ENCODE measurements around the gene C20orf204.

Gene C20orf204

DNA sequence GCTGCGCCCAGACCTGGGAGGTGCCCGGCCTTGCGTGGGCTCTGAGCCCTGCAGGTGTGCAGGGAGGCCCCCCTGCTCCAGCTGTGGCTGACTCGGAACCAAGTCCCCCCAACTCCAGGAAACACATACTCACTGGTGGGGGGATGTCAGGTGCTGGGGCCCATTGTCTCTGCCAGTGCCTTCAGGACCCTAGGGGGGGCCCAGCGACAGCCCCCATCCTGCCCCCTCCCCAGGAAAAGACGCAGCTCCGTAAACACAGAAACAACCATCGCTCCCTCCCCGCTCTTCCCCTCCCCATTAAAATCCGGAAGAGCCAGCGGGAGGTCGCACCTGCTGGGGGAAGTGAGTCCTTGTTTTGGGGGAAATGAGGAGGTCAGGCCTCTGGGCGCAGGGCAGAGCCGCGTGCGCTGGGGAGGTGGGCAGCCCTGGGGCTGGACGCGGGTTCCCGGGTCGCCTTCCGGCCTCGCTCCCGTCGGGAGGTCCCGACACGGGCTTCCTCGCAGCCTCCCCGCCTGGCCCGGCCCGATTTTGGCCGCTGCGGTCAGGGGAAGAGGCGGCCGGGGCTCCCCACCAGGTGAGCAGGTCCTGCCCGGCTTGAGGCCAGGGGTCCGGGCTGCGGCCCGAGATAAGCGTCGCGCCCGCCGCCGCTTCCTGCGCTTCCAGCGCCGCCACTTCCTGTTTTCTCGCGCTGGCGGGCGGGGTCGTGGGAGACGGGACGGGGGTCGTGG is 6.2 kb downstream of the C20orf204 start:
- no peak for DNase-seq (ENCODE audit: low read depth in 2 of 2)

DNA sequence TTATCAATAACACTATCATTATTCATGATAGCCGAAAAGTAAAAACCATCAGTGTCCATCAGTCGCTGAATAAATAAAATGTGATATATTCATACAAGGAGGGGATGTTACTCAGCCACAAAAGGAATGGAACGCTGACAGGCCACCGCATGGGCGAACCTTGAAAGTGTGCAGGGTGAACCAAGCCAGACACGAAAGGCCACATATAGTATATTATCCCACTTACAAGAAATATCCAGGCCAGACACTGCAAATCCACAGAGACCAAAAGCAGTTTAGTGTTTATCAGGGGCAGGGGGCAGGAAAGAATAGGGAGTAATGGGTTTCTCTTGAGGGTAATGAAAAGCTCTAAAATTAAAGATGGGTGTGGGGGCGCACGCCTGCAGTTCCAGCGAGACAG is 7.8 kb downstream of the C20orf204 start:
- no peak for DNase-seq (ENCODE audit: low read depth in 2 of 2)

DNA sequence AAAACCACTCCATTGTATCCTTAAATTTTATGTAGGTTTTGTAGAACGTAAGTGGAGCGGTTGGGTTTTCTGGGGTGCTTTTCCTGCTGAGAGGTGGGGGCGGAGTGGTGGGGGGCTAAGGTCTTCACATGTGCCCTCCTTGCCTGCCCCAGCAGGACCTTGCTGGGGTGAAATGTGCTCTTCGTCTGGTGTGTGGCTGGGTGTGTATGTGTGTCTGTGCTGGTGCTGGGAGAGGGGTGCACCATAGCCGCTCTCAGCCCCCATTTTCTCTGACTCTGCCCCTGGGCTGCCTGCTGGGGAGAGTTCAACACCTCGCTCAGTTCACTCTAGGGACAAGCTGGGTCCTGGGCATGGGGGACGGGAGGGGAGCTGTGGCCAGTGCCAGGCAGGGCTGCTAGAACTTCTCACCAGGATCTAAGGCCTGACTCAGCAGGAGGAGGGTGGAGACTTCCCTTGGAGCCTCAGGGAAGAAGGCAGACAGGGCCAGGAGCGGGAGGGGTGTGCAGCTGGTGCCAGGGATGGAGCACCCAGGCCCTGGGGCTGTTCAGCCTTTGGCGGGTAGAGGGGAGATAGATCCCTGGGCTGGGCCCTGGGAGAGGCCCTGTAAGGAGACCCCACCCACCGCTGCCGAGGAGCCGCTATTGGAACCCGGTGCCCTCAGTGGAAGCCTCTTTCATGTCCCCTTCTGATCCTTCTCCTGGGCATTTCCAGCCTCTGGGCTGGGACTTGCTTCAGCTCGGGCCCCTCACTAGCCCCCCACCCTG is 8.7 kb downstream of the C20orf204 start:
- DNase-seq (ENCODE audit: low read depth in 2 of 2) = no peak

DNA sequence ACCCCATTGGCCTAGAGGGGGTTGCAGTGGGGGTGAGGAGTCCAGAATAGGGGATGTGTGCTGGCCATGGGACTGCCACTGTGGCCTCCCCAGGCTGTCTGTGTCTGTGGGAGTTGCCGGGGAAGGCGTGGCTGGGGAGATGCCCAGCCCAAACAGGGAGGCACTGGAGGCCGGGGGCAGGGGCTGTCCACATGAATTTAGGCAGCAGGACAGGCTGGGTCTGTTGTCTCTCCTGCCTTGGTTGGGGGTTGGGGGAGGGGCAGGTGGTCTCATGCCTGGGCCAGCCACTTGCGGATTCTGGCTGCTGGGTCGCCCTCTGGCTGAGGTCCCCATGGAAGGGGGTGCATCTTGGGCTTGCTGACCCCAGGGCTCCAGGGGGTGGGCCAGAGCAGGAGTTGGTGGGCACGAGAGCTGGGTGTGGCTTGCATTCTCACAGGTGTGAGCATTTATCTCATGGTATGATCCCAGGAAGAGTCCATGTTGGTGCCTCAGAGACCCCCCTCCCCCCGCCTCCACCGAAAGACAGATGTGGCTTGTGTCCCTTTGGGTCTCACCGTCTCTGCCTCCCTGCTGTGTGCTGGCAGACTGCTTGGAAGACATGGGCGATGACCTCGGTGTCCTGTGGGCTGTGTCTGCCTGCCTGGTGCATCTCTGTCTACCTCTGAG is 9.5 kb downstream of the C20orf204 start:
- DNase-seq (ENCODE audit: low read depth in 2 of 2) = no peak

DNA sequence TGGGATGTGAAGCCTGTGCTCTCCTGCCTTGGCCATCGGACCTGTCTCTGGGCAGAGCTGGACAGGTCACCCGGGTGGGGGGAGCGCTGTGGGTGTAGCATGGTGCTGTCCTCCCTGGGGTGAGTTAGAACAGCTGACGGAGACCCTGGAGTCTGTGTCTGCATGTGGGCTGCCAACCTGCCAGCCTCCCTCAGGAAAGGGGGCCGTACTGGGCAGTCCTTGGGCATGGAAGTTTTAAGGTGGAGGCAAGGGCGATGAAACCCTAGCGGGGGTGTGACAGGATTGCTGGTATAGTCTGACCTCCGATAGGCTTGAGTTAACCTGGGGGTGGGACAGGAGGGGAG is 11.0 kb downstream of the C20orf204 start:
- no peak for DNase-seq (ENCODE audit: low read depth in 2 of 2)

DNA sequence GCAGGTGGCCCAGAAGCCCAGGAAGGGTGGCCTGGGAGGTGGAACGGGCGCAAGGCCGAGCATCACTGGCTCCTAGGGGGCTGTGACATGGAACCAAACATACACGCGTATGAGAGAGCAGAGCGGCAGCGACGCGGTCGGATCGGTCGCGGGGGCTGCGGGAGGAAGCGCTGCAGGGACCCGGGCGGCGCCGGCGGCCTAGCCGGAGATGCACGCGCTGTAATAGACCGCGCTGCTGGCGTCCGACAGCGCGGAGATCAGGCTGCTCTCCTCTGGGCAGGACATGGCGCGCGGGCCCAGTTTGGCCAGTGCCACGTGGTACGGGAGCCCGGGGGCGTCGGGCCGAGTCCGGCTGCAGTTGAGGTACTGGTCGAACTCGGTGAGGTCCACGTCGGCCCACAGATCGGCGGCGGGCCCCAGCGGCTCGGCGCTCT is 12.0 kb downstream of the C20orf204 start:
- no peak for DNase-seq (ENCODE audit: low read depth in 2 of 2)

DNA sequence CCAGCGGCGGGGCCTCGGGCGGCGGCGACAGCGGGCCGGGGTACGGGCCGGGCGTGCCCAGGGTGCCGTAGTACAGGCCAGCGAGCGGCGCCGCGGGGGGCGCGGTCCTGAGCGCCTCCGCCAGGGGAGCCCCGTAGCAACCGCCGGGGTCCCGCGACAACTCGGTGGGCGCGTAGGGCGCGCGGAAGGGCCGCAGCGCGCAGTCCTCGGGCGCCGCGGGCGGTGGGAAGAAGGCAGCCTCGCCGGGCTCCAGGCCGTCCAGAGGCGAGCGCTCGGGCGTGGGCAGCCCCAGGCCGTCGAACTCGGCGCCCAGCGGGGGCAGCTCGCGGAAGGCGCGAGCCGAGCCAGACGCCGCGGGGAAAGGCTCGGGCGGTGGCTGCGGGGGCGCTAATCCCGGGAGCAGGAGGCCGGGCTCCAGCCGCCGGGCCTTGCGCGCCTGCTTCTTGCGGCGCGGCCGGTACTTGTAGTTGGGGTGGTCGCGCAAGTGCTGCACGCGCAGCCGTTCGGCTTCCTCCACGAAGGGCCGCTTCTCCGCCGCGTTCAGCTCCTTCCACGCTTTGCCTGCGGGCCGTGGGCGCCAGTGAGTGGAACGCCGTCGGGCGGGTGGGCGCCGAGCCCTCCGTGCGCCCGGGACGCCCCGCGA is 12.5 kb downstream of the C20orf204 start:
- DNase-seq (ENCODE audit: low read depth in 2 of 2) = no peak

DNA sequence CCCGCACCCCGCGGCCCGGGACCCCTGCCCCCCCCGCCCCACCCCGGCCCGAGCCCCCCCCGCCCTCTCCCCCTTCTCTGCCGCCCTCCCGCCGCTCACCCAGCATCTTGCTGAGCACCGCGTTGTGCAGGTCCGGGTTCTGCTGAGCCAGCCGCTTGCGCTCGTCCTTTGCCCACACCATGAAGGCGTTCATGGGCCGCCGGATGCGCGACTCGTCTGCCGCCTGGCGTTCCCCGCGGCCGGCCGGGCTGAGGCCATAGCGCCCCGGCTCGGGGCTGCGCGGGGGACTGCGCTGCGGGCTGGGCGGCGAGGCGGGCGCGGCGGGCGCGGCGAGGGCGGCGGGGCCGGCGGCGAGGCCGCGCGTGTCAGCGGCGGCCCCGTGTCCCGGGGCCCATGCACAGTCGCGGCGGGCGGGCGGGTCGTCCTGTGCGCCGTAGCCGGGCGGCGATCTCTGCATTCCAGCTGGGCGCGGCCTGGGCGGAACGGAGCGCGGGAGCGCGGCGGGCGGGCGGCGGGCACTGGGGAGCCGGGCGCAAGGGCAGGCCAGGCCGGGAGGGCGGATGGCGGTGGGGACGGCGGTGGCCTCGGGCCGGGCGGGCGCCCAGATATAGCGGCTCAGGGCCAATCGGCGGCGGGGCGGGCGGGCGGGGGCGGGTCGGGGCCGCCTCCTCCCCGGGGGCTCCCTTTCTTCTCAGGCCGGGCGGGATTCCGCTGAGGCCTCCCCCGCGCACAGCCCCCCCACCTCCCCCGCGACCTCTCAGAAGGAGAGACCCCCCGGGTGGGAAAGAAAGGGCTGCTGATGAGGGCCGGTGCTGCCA is 13.3 kb downstream of the C20orf204 start, which contains the start of gene SOX18:
Gene SOX18 (minus strand): TSS at position 580 of the 818 bp plus-strand sequence. CDS start 123 bp downstream, at position 457.
- DNase-seq (ENCODE audit: low read depth in 2 of 2) = no peak

DNA sequence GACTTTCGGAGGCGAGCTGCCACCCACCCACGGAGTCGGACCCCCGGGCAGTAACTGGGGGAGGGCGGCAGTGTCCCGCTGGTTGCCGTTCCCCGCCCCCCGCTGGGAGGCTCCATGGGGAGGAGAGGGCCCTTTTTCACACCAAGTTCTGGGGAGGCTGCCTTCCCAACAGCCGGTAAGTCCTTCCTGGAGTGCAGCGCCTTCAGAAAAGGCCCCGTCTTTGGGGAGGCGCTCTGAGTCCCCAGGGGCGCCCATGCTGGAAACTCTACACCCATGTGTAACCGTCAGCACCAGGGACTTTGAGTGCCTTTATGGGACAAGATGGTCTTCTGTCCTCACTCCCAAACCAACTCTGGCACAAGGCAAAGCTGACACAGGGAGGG is 13.9 kb downstream of the C20orf204 start:
- no peak for DNase-seq (ENCODE audit: low read depth in 2 of 2)

DNA sequence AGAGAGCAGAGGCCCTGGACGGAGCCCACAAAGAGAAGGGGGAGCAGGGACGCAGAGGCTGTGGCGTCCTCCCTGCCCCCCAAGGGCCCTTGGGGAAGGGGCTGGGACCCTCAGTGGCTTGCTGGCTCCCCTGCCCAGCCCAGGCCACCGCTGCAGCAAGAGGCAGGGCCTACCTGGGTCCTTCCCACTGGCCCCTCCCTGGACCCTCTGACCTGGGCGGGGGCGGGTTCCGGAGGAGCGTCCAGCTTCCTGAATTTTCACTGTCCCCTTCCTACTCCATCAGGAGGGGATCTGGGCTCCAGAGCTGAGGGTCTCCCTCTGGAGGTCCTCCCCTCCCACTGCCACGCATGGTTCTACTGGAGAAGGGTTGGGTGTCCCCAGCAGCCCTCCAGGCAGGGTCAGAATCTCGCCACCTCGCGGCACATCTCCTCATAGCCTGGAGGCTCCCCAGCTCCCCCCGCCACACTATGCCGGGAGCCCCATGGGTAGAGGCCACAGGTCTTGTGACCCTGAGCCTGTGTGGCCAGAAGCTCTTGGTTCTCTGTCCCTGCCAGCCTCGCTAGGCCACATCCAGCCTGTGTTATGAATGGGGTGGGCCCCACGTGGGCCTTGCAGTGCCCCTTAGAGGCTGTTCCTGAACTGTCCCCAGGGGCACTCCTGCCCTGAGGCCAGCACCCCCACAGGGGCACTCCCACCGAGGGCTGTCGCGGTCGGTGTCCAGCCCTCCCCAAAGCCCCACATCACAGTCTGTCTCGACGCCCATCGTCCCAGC is 14.5 kb downstream of the C20orf204 start:
- no peak for DNase-seq (ENCODE audit: low read depth in 2 of 2)

DNA sequence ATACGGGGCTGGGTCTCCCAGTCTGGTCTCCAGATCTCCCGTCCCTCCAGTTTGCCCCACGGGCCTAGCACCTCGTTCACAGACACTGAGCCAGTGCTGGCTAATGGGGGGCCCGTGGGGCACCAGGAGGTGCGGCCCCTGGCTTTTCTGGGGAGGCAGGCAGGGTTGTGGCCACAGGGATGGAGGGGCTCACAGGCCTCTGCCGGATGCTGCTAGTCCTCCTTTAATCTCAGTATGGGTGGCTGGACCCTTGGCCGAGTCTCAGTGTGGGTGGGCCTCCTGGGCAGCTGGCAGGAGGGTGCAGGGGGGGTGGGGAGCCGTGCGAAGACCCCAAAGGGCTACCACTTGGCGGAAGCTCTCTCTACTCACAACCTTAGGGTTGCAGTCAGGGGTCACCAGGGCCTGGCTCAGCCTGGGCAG is 15.1 kb downstream of the C20orf204 start:
- DNase-seq (ENCODE audit: low read depth in 2 of 2) = no peak

DNA sequence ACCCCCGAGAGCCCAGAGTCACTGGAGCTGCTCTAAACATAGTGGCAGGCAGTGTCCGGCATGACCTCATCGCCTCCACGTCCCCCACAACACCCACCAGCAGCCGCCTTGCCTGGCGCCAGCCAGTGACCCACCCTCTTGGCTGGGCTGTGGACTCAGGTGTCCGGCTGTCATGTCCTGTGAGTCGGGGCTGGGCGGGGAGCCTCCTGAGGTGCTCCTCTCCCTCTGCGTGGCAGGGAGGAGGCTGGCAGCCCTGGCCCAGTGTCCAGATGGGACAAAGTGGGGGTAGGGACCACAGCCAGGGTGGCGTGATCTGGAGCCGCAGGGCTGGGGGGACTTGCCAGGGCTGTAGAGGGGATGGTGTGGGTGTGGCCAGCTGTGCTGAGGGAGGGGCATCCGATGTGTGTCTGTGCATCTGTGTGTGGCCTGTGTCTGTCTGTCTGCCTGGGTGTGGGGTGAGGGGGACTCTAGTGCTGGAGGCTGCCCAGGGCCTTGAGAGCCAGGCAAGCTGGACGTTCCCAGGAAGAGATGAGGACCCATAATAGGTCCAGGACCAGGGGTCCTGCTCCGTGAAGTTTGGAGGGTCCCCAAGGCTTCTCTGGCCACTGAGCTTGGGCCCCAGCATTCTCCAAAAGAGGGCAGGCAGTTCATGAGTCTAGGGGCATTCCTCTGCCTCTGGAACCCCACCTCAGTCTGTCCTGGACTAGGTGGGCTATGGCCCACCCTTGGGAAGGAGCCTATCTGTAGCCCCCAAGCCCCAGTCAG is 15.8 kb downstream of the C20orf204 start:
- DNase-seq (ENCODE audit: low read depth in 2 of 2) = no peak

DNA sequence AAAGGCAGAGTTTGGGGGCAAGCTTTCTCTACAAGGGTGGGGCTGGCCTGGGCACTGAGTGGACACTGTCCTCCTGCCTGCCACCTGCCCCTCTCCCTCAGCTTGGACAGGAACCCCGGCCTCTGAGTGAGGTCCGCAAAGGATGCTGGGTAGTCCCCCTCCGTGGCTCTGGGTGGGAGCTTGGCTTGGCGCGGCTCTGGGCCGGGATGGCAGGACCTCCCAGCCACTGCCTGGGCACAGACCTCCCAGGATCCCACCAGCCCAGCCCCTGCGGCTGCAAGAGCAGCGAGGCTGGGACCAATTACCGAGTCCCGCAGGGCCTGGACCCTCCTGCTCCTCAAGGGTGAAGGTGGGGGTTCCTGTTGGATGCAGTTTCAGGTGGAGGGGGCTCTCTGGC is 16.3 kb downstream of the C20orf204 start:
- no peak for DNase-seq (ENCODE audit: low read depth in 2 of 2)

DNA sequence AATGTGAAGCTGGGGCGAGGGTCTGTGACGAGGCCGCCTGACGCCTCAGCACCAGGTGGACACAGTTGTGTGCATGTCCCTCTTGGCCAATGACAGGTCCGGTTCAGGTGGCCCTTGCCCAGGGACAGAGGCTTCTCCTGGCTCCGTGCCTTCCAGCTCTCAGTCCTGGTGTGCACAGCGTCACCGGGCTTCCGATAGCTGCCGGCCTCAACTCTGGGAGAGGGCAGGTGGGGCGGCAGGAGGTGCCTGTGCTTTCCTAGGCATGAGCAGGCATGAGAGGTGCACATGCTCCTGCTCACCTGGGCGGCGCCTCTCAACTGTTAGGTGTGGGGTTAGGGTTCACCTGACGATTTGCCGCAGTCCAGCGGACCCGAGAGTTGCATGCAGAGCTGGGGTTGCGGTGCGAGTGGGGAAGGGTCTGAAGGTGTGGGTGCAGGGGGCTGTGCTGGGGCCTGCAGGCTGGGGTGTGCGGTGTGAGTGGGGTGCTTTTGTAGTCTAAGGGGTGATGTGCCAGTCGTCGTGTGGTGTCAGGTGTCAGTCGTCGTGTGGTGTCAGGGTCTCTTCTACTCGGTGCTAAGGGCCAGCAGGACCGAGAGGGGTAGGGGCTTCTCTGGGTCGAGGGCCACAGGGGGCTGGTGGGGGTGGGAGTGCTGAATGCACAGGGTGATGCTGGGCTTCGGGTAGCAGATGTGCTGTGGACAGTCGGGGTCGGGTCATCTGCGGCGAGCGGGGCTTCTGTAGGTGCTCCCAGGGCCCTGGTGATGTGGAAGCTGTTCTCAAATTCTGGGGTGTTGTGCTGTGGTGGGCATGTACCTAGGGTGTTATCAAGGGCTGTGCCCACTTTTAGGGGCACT is 17.2 kb downstream of the C20orf204 start:
- DNase-seq (ENCODE audit: low read depth in 2 of 2) = no peak

DNA sequence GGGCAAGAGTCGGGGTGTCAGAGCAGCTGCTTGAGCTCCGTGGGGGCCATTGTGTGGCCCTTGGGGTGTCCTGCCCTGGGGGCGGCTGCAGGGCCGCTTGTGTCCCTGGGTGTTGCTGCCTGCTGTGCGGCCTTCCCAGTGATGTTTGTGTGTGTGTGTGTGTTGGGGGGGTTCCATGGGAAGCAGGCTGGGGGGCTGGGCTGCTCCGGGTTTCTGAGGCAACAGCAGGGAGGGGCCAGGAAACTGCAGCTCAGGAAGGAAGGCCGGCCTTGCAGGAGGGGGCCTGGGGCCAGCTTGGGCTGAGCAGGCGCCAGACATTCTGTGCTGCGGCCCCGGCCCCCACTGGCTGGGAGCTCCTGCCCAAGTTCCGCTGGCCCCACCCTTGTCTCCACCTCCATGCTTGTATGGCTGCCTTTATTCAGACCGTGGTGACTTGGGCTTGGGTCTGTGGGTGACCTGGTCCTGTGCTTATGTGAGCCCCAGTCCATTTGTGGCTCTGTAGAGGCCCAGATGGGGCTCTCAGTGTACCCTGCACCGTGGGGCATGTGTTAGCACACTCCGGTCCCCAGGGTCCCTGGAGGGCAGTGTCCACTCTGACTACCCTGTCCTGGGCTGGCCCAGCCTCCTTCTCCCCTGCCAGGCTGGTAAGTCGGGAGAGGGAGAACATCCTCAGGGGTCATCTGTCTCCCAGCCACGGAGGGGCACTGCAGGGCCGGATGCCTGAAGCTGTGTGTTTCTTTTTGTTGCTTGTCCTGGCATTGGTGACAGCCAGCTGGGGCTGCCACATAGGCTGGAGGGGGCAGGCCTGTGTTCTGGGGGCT is 18.1 kb downstream of the C20orf204 start:
- DNase-seq (ENCODE audit: low read depth in 2 of 2) = no peak

DNA sequence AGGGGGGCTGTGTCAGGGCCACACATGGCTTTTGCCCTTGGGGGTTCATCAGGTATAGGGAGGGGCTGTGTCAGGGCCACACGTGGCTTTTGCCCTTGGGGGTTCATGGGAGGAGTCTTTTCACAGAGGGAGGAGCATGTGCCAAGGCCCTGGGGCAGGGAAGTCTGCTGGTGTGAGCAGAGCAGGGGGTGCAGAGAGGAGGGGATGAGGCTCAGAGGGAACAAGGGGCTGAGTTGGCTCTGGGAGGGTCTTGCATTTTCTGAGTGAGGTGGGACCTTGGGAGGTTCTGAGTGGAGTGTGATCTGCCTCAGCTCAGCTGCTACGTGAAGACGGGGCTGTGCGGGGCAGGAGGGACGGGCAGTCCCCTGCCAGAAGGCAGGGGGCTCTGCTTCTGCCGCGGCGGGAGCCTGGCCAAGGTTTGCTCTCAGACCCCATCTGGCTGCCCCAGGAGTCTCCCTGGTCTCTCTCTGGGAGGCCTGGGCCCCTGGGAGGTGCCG is 19.5 kb downstream of the C20orf204 start:
- no peak for DNase-seq (ENCODE audit: low read depth in 2 of 2)

DNA sequence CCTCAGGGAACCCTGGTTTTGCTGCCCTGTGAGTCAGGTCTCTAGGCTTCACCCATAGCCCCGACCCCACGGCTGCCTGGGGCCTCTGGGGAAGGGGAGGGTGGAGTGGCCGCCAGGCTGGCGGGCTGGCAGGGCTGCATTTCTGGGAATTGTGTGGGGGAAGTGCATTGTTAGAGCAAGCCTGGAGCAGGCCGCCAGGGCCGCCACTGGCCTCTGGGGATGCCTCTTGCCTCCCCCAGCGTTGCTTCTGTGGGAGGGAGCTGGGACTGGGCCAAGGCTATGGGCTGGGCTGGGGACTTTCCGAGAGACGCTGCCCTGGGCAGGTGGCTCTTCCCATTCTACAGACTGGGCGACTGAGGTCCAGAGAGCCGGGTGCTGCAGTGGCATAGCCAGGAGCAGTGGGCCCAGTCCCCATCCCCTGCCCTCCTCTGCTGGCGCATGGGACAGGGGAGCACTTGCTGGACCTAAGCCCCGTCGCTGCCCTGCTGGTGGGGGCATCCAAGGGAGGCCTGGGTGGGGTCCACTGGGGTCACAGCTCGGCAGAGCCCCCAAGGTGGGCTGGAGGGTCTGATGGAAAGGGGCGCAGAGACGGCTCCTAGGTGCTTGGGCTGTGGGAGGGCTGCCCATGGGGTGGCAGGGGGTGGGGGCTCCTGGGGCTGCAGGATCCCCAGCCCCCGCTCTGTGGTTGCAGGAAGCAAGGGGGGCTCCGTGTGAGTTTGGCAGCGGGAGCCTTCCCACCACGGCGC is 20.1 kb downstream of the C20orf204 start:
- no peak for DNase-seq (ENCODE audit: low read depth in 2 of 2)
